GM12878 (cell line): ENCODE measurements around the gene TBC1D12. TPM values are rescaled to one million over a fixed set of nuclear protein-coding genes. Genes with fewer than 3 reads are reported as not detected.

Experiments used
- ATAC-seq: fragments of 200-7000 bp; cut with Tn5 transposase; 3 replicates; pipeline ENCODE4 v1.9.1; 2020; ENCODE audit warnings: mild to moderate bottlenecking, moderate library complexity
- BruUV-seq: library from RNA; stranded (reverse); fragments of 400-500 nt; replicated peaks from 2 replicates; lab custom pipeline; 2021; lab: Mats Ljungman, UMichigan
- CTCF ChIA-PET: fragments of 300-600 bp; sonication (Branson Sonifier 250); formaldehyde crosslinking; extraction: SDS; loops from one replicate; lab custom pipeline; 2021; ENCODE audit warnings: inconsistent platforms; lab: Yijun Ruan, JAX
- POLR2A ChIA-PET: fragments of 350-600 bp; formaldehyde crosslinking; extraction: SDS; loops from one replicate; lab custom pipeline; 2021; ENCODE audit warnings: inconsistent platforms; lab: Charles Lee
- RAD21 ChIA-PET: fragments of 300-600 bp; sonication (Branson Sonifier 250); formaldehyde crosslinking; loops from one replicate; lab custom pipeline; 2023; ENCODE audit warnings: antibody characterized with exemption; ENCODE audit not compliant: unreplicated experiment; lab: Charles Lee
- SMC1A ChIA-PET: fragments of 300-600 bp; sonication (Branson Sonifier 250); formaldehyde crosslinking; loops from one replicate; lab custom pipeline; 2023; ENCODE audit not compliant: unreplicated experiment, uncharacterized antibody; lab: Charles Lee
- DNase-seq: peaks from one replicate; pipeline ENCODE4 v3.0.0-alpha.2; 2011; ENCODE audit warnings: low read depth, low spot score
- FAIRE-seq: peaks from 3 replicates; lab custom pipeline; 2011; peaks lifted over from hg19 to GRCh38; lab: Jason Lieb, UNC
- H2AFZ ChIP-seq: 2 replicates; pipeline ENCODE4 v1.6.0; 2011; ENCODE audit warnings: low read depth, low read length, control low read depth; ENCODE audit not compliant: control insufficient read depth
- H3K27ac ChIP-seq: 2 replicates; pipeline ENCODE4 v1.5.1; 2011; ENCODE audit warnings: control low read depth; ENCODE audit not compliant: control insufficient read depth, insufficient read depth
- H3K27me3 ChIP-seq, 2 experiments: replicated peaks in 1 of 2; 2 replicates each; pipeline versions ENCODE4 v1.6.0 to v1.6.1; 2011; ENCODE audit warnings: low read length in 1 of 2; ENCODE audit not compliant: control insufficient read depth in 2 of 2, insufficient read depth in 2 of 2
- H3K36me3 ChIP-seq, 2 experiments: 2 replicates each; pipeline ENCODE4 v1.5.1; 2011; ENCODE audit warnings: low read length in 1 of 2; ENCODE audit not compliant: control insufficient read depth in 2 of 2, insufficient read depth in 2 of 2
- H3K4me1 ChIP-seq: 2 replicates; pipeline ENCODE4 v1.6.1; 2011; ENCODE audit warnings: mild to moderate bottlenecking, low read length, moderate library complexity, mixed read lengths; ENCODE audit not compliant: control insufficient read depth, insufficient read depth
- H3K4me2 ChIP-seq: 2 replicates; pipeline ENCODE4 v1.6.0; 2011; ENCODE audit warnings: control low read depth; ENCODE audit not compliant: control insufficient read depth, insufficient read depth
- H3K4me3 ChIP-seq: fragments of 200-600 bp; sonication (generic); 2 replicates; pipeline ENCODE4 v1.5.1; 2016
- H3K79me2 ChIP-seq: 2 replicates; pipeline ENCODE4 v1.6.0; 2011; ENCODE audit warnings: low read length; ENCODE audit not compliant: control insufficient read depth, insufficient read depth
- H3K9ac ChIP-seq: 2 replicates; pipeline ENCODE4 v1.8.0; 2011; ENCODE audit warnings: low read length, control low read depth, mixed read lengths; ENCODE audit not compliant: control insufficient read depth, insufficient read depth
- H3K9me3 ChIP-seq: replicated peaks from 3 replicates; pipeline ENCODE4 v1.5.1; 2011; ENCODE audit warnings: mild to moderate bottlenecking, low read length; ENCODE audit not compliant: control insufficient read depth, insufficient read depth
- H4K20me1 ChIP-seq: 2 replicates; pipeline ENCODE4 v1.6.0; 2011; ENCODE audit not compliant: control insufficient read depth, insufficient read depth
- FOS ChIP-seq: IDR thresholded peaks from 3 replicates; pipeline ENCODE4 v1.6.1; 2011; ENCODE audit warnings: borderline replicate concordance; ENCODE audit not compliant: insufficient read length; ENCODE audit errors: extremely low read depth
- HDGF ChIP-seq: fragments of 450-650 bp; IDR thresholded peaks from 2 replicates; pipeline ENCODE4 v1.6.1; 2016; ENCODE audit warnings: antibody characterized with exemption
- MEF2A ChIP-seq: IDR thresholded peaks from 2 replicates; pipeline ENCODE4 v1.6.1; 2011; ENCODE audit warnings: low read depth, mild to moderate bottlenecking, low read length, moderate library complexity; ENCODE audit not compliant: insufficient read depth
- PAX8 ChIP-seq: fragments of 450-650 bp; IDR thresholded peaks from 2 replicates; pipeline ENCODE4 v1.6.1; 2017; ENCODE audit warnings: mild to moderate bottlenecking, moderate library complexity
- RAD51 ChIP-seq: fragments of 450-650 bp; IDR thresholded peaks from 2 replicates; pipeline ENCODE4 v1.6.1; 2016; ENCODE audit warnings: moderate library complexity, mild to moderate bottlenecking, inconsistent platforms
- RB1 ChIP-seq: fragments of 450-650 bp; formaldehyde crosslinking; IDR thresholded peaks from 2 replicates; pipeline ENCODE4 v1.6.1; 2017; ENCODE audit warnings: mild to moderate bottlenecking, borderline replicate concordance
- TAF1 ChIP-seq: IDR thresholded peaks from 2 replicates; pipeline ENCODE4 v1.6.1; 2011; ENCODE audit warnings: mild to moderate bottlenecking, low read depth, low read length, borderline replicate concordance
- TARDBP ChIP-seq: IDR thresholded peaks from 2 replicates; pipeline ENCODE4 v1.6.1; 2016; ENCODE audit warnings: borderline replicate concordance
- ZBTB11 ChIP-seq: fragments of 450-650 bp; formaldehyde crosslinking; IDR thresholded peaks from 2 replicates; pipeline ENCODE4 v1.5.0; 2022; ENCODE audit warnings: mild to moderate bottlenecking, missing genetic modification characterization
- ZNF687 ChIP-seq: fragments of 450-650 bp; IDR thresholded peaks from 2 replicates; pipeline ENCODE4 v1.6.1; 2017; ENCODE audit warnings: mild to moderate bottlenecking, moderate library complexity
- in situ Hi-C: fragments of 300-500 bp; cut with MboI; formaldehyde crosslinking; loops from 9 replicates; pipeline ENCODE4 v1.14.3; 2018; ENCODE audit warnings: mixed read lengths
- intact Hi-C: fragments of 100-400 bp; cut with micrococcal nuclease; formaldehyde crosslinking; loops from one replicate; pipeline ENCODE4 v1.14.2; 2022; ENCODE audit not compliant: unreplicated experiment
- polyA plus RNA-seq, 11 experiments: library from polyadenylated mRNA; depleted of rRNA in 4 of 11; unstranded in 6 of 11; stranded (reverse) in 5 of 11; fragments of >200 nt; fragmentation: Nextera tagmentation in 4 of 11; fragmentation: Illumina TruSeq in 1 of 11; extraction: Ambion mirVana in 4 of 11; extraction: Trizol in 1 of 11; gene quantifications; 1 replicate in 1 of 11; 2 replicates in 10 of 11; pipeline versions ENCODE4 v1.2.1 to v1.2.3, GENCODE V29; 2011 to 2016; ENCODE audit warnings: inconsistent platforms in 2 of 11, missing spikeins in 2 of 11, low read depth in 1 of 11
- total RNA-seq, 4 experiments: library from RNA; depleted of rRNA in 3 of 4; stranded (reverse); fragments of >200 nt in 3 of 4; fragmentation: Illumina TruSeq in 1 of 4; extraction: Trizol in 1 of 4; gene quantifications; 2 replicates each; pipeline versions ENCODE4 v1.2.1 to v1.2.3, GENCODE V29; 2013 to 2021
- TF ChIP-seq, protein P1 (sequence below): IDR thresholded peaks from 2 replicates; pipeline ENCODE4 v1.6.1; 2011; ENCODE audit warnings: mild to moderate bottlenecking, low read depth, low read length, moderate library complexity; ENCODE audit not compliant: insufficient replicate concordance

Gene TBC1D12
- total and polyA plus RNA-seq, 10 of the 15 experiments (the other 5 are each of a cell fraction or from before 2014, with no cell fraction given), result 2.6 to 7.5 (median 3.8) TPM

DNA sequence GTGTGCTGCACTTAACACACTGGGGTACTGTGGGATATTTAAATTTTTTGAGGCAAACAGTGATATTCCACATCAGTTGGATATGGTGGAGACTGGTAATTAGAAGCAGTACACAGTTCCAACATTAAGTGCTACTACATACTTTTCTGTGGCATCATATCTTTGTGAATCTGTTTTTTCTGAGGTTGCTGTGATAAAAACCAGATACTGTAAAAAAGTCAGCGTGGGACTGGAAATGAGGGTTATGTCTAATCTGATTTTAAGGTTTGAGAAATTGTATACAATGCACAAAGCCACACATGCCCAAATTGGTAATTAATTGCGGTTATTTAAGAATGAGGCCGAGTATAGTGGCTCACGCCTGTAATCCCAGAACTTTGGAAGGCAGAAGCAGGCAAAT, 41.2 kb downstream of the TBC1D12 start (continued):
- TF ChIP-seq ZBTB11 (no peak), TAF1 (no peak), TARDBP (no peak), PAX8 (no peak), HDGF (no peak), FOS (no peak)
- TF ChIP-seq, protein P1, sequence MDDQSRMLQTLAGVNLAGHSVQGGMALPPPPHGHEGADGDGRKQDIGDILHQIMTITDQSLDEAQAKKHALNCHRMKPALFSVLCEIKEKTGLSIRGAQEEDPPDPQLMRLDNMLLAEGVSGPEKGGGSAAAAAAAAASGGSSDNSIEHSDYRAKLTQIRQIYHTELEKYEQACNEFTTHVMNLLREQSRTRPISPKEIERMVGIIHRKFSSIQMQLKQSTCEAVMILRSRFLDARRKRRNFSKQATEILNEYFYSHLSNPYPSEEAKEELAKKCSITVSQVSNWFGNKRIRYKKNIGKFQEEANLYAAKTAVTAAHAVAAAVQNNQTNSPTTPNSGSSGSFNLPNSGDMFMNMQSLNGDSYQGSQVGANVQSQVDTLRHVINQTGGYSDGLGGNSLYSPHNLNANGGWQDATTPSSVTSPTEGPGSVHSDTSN, result no peak

DNA sequence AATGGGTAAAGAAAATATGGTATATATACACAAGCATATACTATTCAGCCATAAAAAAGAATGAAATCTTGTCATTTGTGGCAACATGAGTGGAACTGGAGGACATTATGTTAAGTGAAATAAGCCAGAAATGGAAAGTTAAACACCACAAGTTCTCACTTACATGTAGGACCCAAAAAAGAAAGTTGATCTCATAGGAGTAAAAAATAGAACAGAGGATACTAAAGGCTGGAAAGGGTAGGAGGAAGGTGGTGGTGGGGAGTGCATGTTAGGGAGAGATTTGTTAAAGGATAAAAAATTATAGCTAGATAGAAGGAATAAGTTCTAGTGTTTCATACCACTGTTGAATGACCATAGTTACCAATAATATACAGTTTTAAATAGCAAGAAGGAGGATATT, 48.4 kb downstream of the TBC1D12 start:
- TF ChIP-seq RB1 (no peak), MEF2A (peak; percentile 44; the same call in 1 of the 2 replicates), ZNF687 (no peak), RAD51 (no peak)
- DNase-seq, result no peak
- H2AFZ ChIP-seq, result no peak overlapping the region

More for the DNA sequence above, 48.4 kb downstream of the TBC1D12 start:
- no TSS peak for BruUV-seq
- Histone ChIP-seq H3K36me3 (no peaks in the 10 kb centered on the region), H3K27me3 (no peaks in the 10 kb centered on the region), H3K4me2 (no peak overlapping the region), H3K9ac (no peak overlapping the region), H3K27ac (no peak overlapping the region), H4K20me1 (no peaks in the 10 kb centered on the region), H3K4me1 (no peaks in the 10 kb centered on the region), H3K9me3 (peaks cover 1% of the 10 kb centered on the region; the same call in 1 of the 3 replicates), H3K4me3 (no peak overlapping the region), H3K79me2 (no peaks in the 10 kb centered on the region)
- FAIRE-seq (no peak), ATAC-seq (no peak)
- SMC1A ChIA-PET, result no interaction called here
- RAD21 ChIA-PET, result no interaction called here
- CTCF ChIA-PET, result interaction anchor here (1.8 kb wide), 1 partner anchor 172 kb away, joined by 5 read pairs; no protein-coding TSS in a partner anchor
- in situ Hi-C loops (no loop called here), intact Hi-C loops (no loop called here)
- POLR2A ChIA-PET, result no interaction called here
